ENCODE results near the gene HOXA5.

Gene HOXA5

GRCh38 chr7:27133409-27134231 lies 9.9 kb downstream of the HOXA5 start:
- no peak for DNase-seq (ENCODE audit: low spot score)
- no peak for TF ChIP-seq CTCF (IDR thresholded peaks at IDR 0.05; ENCODE audit: extremely low read depth, missing control alignments)

GRCh38 chr7:27132978-27133377 lies 10.5 kb downstream of the HOXA5 start:
- no peak for DNase-seq (ENCODE audit: low spot score)
- TF ChIP-seq CTCF (IDR thresholded peaks at IDR 0.05; ENCODE audit: extremely low read depth, missing control alignments): no peak

GRCh38 chr7:27132214-27132613 lies 11.3 kb downstream of the HOXA5 start:
- TF ChIP-seq CTCF (IDR thresholded peaks at IDR 0.05; ENCODE audit: extremely low read depth, missing control alignments): no peak
- no peak for DNase-seq (ENCODE audit: low spot score)

- TF ChIP-seq CTCF (IDR thresholded peaks at IDR 0.05; ENCODE audit: extremely low read depth, missing control alignments): no peak
- no peak for DNase-seq (ENCODE audit: low spot score)
Measured at GRCh38 chr7:27131390-27131819, 12.1 kb downstream of the HOXA5 start.

- peak; percentile 89 for DNase-seq (ENCODE audit: low spot score)
- TF ChIP-seq CTCF (IDR thresholded peaks at IDR 0.05; ENCODE audit: extremely low read depth, missing control alignments): no peak
Measured at GRCh38 chr7:27130540-27131389, 12.7 kb downstream of the HOXA5 start, which contains the start of gene HOXA4. HOXA4 (minus strand) TSS chr7:27130757; CDS start chr7:27130733, 24 bp downstream.

- TF ChIP-seq CTCF (IDR thresholded peaks at IDR 0.05; ENCODE audit: extremely low read depth, missing control alignments): no peak
- DNase-seq (ENCODE audit: low spot score): no peak
Measured at GRCh38 chr7:27129729-27130539, 13.5 kb downstream of the HOXA5 start.
